HG02884 (cell line): Measurements from ENCODE around the gene NAV2.
"Not testable (repeated sequence)": the region's sequence is repeated elsewhere in the genome, so short reads cannot be mapped to it uniquely, and the experiment has no call there.

Experiments used
- ATAC-seq: cut with Tn5 transposase; IDR thresholded peaks from one replicate; pipeline ENCODE4 v1.9.1; 2021; ENCODE audit warnings: mild to moderate bottlenecking, moderate library complexity; ENCODE audit not compliant: unreplicated experiment

The NAV2 gene

DNA sequence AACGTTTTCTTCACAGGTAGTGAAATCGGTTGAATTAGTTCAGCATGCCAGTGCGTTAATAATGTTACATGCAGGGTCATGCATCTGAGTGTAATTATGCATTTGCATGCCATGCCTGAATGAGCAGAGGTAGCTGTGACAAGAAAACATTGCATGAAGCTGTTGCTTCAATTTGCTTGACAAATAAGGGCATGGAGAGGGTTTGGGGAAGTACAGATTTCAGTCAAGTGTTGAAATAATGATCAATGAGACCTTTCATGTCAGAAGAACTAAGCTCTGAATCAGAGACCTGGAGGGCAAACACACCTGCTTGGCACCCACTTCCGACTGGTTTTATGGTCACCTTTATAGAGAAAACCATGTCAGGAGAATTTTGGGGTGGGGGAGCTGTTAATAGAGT, 226.2 kb downstream of the NAV2 start:
- ATAC-seq: peak; percentile 38

DNA sequence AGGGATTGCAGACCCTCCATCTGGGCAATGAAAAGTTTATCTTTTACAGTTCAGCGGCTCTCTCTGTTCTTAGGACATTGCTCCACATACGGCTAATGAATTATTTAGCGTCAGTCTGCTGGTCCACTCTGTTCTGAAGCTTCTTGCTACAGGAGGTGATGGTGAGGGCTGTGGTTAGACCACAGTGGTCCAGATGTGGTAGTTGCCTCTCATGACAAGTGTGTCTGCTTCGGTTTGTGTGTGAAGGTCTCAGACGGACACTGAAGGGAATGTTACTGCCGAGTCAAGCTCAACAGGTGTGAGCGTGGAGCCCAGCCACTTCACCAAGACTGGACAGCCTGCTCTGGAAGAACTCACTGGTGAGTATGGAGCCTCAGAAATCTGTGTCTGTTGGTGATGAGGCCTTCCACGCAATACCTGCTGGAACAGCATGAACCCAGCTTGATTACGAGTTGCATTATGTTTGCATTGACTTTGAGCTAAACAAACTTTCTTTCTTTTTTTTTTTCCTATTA, 226.8 kb downstream of the NAV2 start:
- no peak for ATAC-seq

GRCh38 chr11:19940831-19941230, 228.2 kb downstream of the NAV2 start:
- ATAC-seq: no peak

DNA sequence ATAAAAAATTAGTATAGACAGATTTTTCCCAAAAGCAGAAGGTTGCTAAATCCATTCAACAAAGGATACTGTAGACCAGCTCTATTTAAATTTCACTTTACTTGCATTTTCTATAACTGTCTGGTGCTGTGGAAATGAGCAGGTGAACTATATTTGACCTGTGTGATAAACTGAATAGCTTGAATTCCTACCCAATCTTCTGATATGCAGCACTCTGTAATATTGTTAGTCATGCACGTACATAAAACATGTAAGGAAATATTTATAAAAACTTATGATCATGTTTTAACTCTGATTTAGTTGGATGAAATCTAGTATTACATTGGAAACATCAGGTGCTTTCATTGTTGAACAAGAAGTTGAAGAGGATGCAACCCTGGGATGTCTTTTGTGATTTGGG, 234.0 kb downstream of the NAV2 start:
- no peak for ATAC-seq

- no peak for ATAC-seq
Observed at GRCh38 chr11:19947537-19948114, 235.0 kb downstream of the NAV2 start.

DNA sequence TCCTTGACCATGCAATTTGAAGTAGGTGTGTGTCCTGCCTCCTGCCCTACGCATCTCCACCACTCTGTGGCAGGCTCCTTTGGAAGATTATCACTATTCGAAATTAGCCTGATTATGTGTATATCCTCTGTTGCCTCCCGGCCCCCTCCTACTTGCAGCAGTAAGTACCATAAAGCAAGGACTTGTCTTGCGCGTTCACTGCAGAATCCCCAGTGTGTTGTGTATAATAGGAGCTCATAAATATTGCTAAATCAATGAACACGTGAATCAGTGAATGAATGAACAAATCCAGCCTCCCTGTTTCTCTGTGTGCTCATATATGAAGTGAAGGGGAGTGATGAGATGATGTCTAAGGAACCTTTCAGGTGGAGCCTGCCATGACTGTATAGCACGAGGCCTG, 237.0 kb downstream of the NAV2 start:
- ATAC-seq: no peak

- peak; percentile 89 for ATAC-seq
Observed at GRCh38 chr11:19951558-19952115, 239.0 kb downstream of the NAV2 start.

GRCh38 chr11:19952116-19952605, 239.5 kb downstream of the NAV2 start:
- ATAC-seq: peak; percentile 6

GRCh38 chr11:19952911-19953310, 240.3 kb downstream of the NAV2 start:
- ATAC-seq: no peak

GRCh38 chr11:19953336-19953735, 240.7 kb downstream of the NAV2 start:
- ATAC-seq: no peak

- ATAC-seq: no peak
Observed at GRCh38 chr11:19953909-19954308, 241.3 kb downstream of the NAV2 start.

DNA sequence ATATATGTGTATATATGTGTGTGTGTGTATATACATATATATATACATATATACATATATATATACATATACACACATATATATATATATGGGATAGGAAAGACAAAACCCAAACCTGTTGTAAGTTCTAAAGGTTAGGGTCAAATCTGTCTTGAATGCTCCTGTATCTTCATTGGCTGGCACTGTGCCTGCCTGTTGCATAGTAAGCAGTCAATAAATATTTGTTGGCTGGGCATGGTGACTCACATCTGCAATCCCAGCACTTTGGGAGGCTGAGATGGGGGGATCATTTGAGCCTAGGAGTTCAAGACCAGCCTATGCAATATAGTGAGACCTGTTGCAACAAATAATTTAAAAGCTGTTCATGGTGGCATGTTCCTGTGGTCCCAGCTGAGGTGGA, 242.3 kb downstream of the NAV2 start:
- ATAC-seq: no peak

- no peak for ATAC-seq
Observed at GRCh38 chr11:19955660-19956059, 243.0 kb downstream of the NAV2 start.

DNA sequence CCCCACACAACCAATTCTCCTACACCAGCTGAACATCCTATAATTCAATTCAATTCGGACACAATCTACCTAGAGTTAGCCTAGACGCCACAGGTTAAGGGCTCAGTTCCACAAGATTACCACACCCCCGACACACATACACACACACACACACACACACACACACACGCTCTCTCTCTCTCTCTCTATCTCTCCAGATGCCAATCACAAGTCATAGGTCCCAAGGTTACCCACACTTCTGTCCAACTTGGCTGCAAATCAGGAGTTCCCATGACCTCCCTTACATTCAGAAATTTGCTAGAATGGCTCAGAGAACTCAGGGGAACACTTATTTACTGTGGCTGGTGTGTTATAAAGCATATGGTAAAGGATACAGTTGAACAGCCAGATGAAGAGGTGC, 243.6 kb downstream of the NAV2 start:
- no peak for ATAC-seq

DNA sequence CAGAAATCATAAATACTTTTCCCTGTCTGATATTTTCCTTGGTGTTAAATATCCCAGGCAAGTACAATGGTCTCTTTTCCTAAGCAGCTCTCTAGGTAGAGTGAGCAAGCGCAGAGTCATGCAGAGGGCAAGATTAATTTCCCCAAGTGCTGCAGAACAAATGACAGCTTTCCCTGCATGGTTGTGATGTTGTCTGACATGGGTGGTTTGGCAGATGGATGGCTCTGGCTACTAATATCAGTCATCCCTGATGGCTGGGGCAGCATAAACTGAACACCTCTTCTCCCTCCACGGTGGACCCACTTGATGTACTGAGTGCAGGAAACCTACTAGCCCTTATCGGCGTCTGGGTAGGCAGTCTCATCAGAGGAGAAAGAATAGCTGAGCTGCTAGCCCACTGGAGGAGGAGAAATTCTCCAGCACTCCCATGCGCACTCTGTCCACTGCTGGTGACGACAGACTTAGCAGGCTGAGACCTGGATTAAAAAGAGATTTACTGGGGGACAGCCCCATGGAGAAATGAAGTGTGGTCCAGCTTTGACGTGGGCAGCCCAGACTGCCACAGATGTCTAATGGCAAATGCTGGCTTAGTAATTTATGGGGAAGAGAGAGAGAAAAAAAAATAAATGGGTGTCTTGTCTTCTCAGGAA, 244.8 kb downstream of the NAV2 start:
- ATAC-seq: no peak

GRCh38 chr11:19958204-19958603, 245.6 kb downstream of the NAV2 start:
- ATAC-seq: no peak

DNA sequence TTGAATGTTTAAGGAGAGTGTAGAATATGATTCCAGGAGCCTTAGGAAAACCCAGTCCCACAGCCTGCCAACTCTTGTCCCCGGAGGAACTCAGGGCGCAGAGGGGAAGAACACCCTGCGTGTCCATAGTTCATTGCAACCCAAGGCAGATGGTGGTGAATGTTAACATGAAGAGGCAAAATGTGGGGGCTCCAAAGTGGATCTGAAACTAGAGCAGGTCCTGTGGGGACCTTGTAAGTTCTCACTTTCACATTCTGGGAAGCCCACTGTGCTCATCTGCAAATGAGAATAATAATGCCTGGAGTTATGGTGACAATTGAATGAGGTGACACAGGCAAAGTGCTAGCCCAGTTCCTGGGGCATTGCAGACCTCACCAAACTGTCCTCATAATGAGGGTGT, 246.6 kb downstream of the NAV2 start:
- no peak for ATAC-seq

GRCh38 chr11:19959648-19960059, 247.0 kb downstream of the NAV2 start:
- ATAC-seq: no peak

- not testable (repeated sequence) for ATAC-seq
Observed at GRCh38 chr11:19960410-19960809, 247.8 kb downstream of the NAV2 start.

GRCh38 chr11:19961225-19961624, 248.6 kb downstream of the NAV2 start:
- no peak for ATAC-seq

- ATAC-seq: no peak
Observed at GRCh38 chr11:19962053-19962800, 249.6 kb downstream of the NAV2 start.

DNA sequence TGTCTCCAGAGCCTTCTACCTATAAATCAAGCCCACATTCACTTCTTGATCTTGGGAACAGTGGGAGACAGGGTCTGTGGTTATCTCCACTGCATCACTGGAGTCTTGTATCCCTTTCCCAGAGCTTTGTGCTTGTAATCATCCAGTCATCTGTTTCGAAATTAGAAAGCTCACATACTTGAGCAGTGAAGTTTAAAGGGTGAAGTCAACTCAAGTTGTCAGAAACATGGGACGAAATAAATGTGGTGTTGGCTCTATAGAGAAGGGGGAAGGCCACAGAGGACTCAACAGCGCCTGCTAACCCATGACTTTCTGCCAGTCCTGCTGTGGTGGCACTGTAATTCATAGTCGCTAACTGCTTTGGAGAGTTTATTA, 250.2 kb downstream of the NAV2 start:
- no peak for ATAC-seq
